Endodermal cell (in vitro differentiated cells): ENCODE measurements around the gene ZSWIM4. TPM values are rescaled to one million over a fixed set of nuclear protein-coding genes. Genes with fewer than 3 reads are reported as not detected.
A peak's percentile ranks its signal among the peaks of the same experiment; 100 is the strongest.

Experiments used
- DNase-seq: peaks from one replicate; pipeline ENCODE4 v3.0.0-alpha.2; 2017
- H3K27ac ChIP-seq: 2 replicates; pipeline ENCODE4 v1.5.1; 2013; ENCODE audit warnings: mild to moderate bottlenecking, low read depth, low read length, moderate library complexity
- H3K27me3 ChIP-seq: 2 replicates; pipeline ENCODE4 v1.6.1; 2013; ENCODE audit warnings: mild to moderate bottlenecking, low read length, moderate library complexity; ENCODE audit not compliant: insufficient read depth, control insufficient read depth, poor library complexity, severe bottlenecking
- H3K36me3 ChIP-seq: 2 replicates; pipeline ENCODE4 v1.7.0; 2013; ENCODE audit warnings: mild to moderate bottlenecking, low read length, moderate library complexity; ENCODE audit not compliant: control insufficient read depth, insufficient read depth
- H3K4me1 ChIP-seq: one replicate; pipeline ENCODE4 v1.7.0; 2013; ENCODE audit warnings: low read length; ENCODE audit not compliant: control insufficient read depth, insufficient read depth
- H3K4me3 ChIP-seq: 2 replicates; pipeline ENCODE4 v1.5.1; 2013; ENCODE audit warnings: mild to moderate bottlenecking, low read length, moderate library complexity
- H3K9ac ChIP-seq: 2 replicates; pipeline ENCODE4 v1.6.1; 2013; ENCODE audit warnings: mild to moderate bottlenecking, low read length, moderate library complexity; ENCODE audit not compliant: poor library complexity, severe bottlenecking; ENCODE audit errors: extremely low read depth
- H3K9me3 ChIP-seq: 2 replicates; pipeline ENCODE4 v1.6.1; 2013; ENCODE audit warnings: mild to moderate bottlenecking, low read length, moderate library complexity; ENCODE audit not compliant: control insufficient read depth
- H3K27ac Mint-ChIP-seq: 2 replicates; pipeline ENCODE4 v1.8.0; 2020; ENCODE audit warnings: mixed read lengths
- H3K27me3 Mint-ChIP-seq: 2 replicates; pipeline ENCODE4 v1.8.0; 2021; ENCODE audit warnings: mild to moderate bottlenecking, mixed read lengths; ENCODE audit not compliant: insufficient read depth
- H3K36me3 Mint-ChIP-seq: 2 replicates; pipeline ENCODE4 v1.8.0; 2020; ENCODE audit warnings: low read depth, mixed read lengths
- H3K4me1 Mint-ChIP-seq: 2 replicates; pipeline ENCODE4 v1.8.0; 2020; ENCODE audit warnings: mixed read lengths
- H3K4me3 Mint-ChIP-seq: 2 replicates; pipeline ENCODE4 v1.8.0; 2020; ENCODE audit warnings: mild to moderate bottlenecking, moderate library complexity, mixed read lengths
- H3K9me3 Mint-ChIP-seq: 2 replicates; pipeline ENCODE4 v1.8.0; 2020; ENCODE audit warnings: mild to moderate bottlenecking, mixed read lengths
- WGBS, 2 experiments: methylation state at CpG; one replicate each; pipeline versions ENCODE4 v1.1.5 to v1.1.7; 2013; ENCODE audit warnings: missing lambda C conversion rate in 2 of 2, mixed read lengths in 1 of 2; ENCODE audit not compliant: insufficient coverage in 1 of 2, insufficient read length in 1 of 2; 5-methylcytosine and 5-hydroxymethylcytosine counted together
- total RNA-seq, 2 donors: library from RNA; stranded (reverse); fragmentation: NEBNext Ultra II Directional in 1 of 2; extraction: Animal tissue kit (Norgen Biotek cat#: 25700) in 1 of 2; gene quantifications; 2 replicates in 1 of 2; 3 replicates in 1 of 2; pipeline ENCODE4 v1.2.1, GENCODE V29; 2021
- TF ChIP-seq, protein P1 (sequence below): fragments of 200-600 bp; sonication (generic); conservative IDR thresholded peaks from 2 replicates; pipeline ENCODE4 v1.5.0; 2021; ENCODE audit warnings: antibody characterized with exemption, mild to moderate bottlenecking

The ZSWIM4 gene
- total RNA-seq, 2 donors from 2014 or later, result 30.0 to 41.9 TPM

DNA sequence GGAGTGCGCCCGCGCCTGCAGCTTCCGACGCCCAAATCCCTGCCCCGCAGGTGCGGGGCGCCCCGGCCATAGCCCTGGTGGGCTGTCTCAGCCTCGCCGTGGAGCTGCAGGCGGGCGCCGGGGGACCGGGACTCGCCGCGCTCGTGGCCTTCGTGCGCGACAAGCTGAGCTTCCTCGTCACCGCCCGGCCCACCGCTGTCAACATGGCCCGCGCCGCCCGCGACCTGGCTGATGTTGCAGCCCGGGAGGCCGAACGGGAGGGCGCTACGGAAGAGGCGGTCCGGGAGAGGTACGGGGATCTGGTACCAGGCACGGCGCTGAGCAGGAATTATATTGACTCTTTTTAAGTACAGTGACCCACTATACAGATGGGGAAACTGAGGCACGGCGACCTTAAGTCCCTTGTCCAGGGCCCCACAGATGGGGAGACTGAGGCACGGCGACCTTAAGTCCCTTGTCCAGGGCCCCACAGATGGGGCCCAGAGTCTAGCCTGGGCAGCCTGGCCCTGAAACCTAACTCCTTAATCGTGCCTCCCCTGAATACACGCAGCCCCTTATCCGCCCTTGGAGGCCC, 30.3 kb upstream of the ZSWIM4 start:
- no peak overlapping the region for H3K27ac Mint-ChIP-seq
- peak overlapping the region; percentile 62 for H3K4me3 Mint-ChIP-seq
- H3K4me1 Mint-ChIP-seq, result peaks cover 5% of the 10 kb centered on the region
- H3K27me3 Mint-ChIP-seq, result no peaks in the 10 kb centered on the region
- Histone ChIP-seq H3K9me3 (no peaks in the 10 kb centered on the region), H3K36me3 (peaks cover 35% of the 10 kb centered on the region), H3K9ac (peak overlapping the region; percentile 25), H3K4me1 (no peaks in the 10 kb centered on the region), H3K27ac (no peak overlapping the region), H3K27me3 (no peaks in the 10 kb centered on the region), H3K4me3 (peak overlapping the region; percentile 78)
- peaks cover 1% of the 10 kb centered on the region for H3K9me3 Mint-ChIP-seq
- WGBS, 2 experiments, result 9 to 11% methylated on average over 24 to 48 of the region's 48 CpGs
- TF ChIP-seq, protein P1, sequence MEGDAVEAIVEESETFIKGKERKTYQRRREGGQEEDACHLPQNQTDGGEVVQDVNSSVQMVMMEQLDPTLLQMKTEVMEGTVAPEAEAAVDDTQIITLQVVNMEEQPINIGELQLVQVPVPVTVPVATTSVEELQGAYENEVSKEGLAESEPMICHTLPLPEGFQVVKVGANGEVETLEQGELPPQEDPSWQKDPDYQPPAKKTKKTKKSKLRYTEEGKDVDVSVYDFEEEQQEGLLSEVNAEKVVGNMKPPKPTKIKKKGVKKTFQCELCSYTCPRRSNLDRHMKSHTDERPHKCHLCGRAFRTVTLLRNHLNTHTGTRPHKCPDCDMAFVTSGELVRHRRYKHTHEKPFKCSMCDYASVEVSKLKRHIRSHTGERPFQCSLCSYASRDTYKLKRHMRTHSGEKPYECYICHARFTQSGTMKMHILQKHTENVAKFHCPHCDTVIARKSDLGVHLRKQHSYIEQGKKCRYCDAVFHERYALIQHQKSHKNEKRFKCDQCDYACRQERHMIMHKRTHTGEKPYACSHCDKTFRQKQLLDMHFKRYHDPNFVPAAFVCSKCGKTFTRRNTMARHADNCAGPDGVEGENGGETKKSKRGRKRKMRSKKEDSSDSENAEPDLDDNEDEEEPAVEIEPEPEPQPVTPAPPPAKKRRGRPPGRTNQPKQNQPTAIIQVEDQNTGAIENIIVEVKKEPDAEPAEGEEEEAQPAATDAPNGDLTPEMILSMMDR, result no peak
- DNase-seq, result peak; percentile 67
- peaks cover 39% of the 10 kb centered on the region for H3K36me3 Mint-ChIP-seq

DNA sequence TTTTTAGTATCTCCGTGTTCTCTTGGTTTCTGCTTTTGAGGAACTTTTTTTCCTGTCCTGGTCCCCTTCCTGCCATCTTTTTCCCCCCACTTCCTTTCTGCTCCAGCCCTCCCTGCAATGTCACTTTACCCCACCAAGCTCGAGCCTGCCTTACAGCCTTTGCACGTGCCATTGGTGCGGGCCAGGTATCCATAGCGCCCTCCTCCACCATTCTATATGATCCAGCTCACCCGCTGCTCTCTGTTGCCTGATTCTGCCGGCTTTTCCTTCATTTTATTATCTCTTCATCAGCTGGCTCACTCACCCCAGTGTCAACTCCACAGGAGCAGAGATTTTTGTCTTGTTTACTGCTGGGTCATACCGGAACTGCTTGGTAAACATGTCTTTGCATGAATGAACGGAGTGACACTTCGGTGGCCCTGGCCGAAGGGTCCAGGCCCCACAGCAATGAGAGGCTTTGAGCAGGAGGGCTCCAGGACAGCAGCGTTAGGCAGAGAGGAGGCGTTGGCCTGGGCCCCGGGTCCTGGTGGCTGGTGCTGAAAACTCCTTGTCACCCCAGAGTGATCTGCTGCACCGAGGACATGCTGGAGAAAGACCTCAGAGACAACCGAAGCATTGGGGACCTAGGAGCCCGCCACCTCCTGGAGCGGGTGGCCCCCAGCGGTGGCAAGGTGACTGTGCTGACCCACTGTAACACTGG, 29.7 kb upstream of the ZSWIM4 start:
- Histone ChIP-seq H3K9ac (peak overlapping the region; percentile 25), H3K27me3 (no peaks in the 10 kb centered on the region), H3K27ac (no peak overlapping the region), H3K9me3 (no peaks in the 10 kb centered on the region), H3K4me3 (peak overlapping the region; percentile 78), H3K36me3 (peaks cover 32% of the 10 kb centered on the region), H3K4me1 (no peaks in the 10 kb centered on the region)
- TF ChIP-seq, protein P1, result no peak
- 70 to 73% methylated on average over 19 of the region's 19 CpGs for WGBS, 2 experiments
- H3K9me3 Mint-ChIP-seq, result peaks cover 1% of the 10 kb centered on the region
- no peaks in the 10 kb centered on the region for H3K27me3 Mint-ChIP-seq
- no peak overlapping the region for H3K27ac Mint-ChIP-seq
- peaks cover 5% of the 10 kb centered on the region for H3K4me1 Mint-ChIP-seq
- DNase-seq, result peak; percentile 64
- H3K36me3 Mint-ChIP-seq, result peaks cover 35% of the 10 kb centered on the region
- peak overlapping the region; percentile 62 for H3K4me3 Mint-ChIP-seq

DNA sequence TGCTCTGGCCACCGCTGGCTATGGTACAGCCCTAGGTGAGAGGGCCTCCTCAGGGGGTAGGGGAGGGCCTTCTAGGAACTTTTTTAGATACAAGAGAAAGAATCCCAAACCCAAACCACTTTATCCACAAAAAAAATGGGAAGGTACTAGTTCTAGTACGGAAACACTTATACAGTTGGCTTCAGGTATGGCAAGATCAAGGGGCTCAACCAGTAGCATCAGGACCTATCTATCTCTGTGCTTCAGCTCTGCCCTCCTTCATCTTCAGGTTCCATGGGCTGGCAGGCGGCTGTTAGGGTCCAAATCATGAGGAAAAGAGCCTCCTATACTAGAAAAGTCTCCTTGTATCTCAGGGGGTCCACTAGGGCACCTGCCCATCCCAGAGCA, 29.2 kb upstream of the ZSWIM4 start:
- Histone ChIP-seq H3K4me1 (no peaks in the 10 kb centered on the region), H3K4me3 (no peak overlapping the region), H3K9ac (no peak overlapping the region), H3K27ac (no peak overlapping the region), H3K36me3 (peaks cover 30% of the 10 kb centered on the region), H3K27me3 (no peaks in the 10 kb centered on the region), H3K9me3 (no peaks in the 10 kb centered on the region)
- peaks cover 1% of the 10 kb centered on the region for H3K9me3 Mint-ChIP-seq
- TF ChIP-seq, protein P1, result no peak
- 80 to 96% methylated on average over 1 to 3 of the region's 3 CpGs for WGBS, 2 experiments
- DNase-seq, result no peak
- peaks cover 5% of the 10 kb centered on the region for H3K4me1 Mint-ChIP-seq
- H3K27ac Mint-ChIP-seq, result no peak overlapping the region
- no peaks in the 10 kb centered on the region for H3K27me3 Mint-ChIP-seq
- H3K36me3 Mint-ChIP-seq, result peaks cover 33% of the 10 kb centered on the region
- no peak overlapping the region for H3K4me3 Mint-ChIP-seq
